ENCODE data around the gene KIRREL3.

DNA sequence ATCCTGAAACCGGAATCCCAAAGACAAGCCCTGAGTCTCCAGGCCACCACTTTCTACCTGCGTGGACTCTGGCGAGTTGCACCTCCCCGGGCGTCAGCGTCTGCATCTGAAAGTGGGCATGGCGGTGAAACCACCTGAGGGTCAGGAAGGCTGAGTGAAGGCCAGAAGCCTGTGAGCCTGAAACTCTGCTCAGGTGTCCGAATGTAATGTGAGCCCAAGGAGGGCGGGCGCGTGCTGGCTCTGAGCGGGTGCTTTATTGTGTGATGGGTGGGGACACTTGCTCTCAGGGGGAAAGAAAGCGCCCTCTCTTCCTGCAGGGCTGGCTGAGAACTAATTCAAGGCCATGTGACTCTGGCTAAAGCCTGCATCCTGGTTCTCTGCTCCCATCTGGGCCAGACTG, 509.5 kb downstream of the KIRREL3 start:
- TF ChIP-seq, protein P1, sequence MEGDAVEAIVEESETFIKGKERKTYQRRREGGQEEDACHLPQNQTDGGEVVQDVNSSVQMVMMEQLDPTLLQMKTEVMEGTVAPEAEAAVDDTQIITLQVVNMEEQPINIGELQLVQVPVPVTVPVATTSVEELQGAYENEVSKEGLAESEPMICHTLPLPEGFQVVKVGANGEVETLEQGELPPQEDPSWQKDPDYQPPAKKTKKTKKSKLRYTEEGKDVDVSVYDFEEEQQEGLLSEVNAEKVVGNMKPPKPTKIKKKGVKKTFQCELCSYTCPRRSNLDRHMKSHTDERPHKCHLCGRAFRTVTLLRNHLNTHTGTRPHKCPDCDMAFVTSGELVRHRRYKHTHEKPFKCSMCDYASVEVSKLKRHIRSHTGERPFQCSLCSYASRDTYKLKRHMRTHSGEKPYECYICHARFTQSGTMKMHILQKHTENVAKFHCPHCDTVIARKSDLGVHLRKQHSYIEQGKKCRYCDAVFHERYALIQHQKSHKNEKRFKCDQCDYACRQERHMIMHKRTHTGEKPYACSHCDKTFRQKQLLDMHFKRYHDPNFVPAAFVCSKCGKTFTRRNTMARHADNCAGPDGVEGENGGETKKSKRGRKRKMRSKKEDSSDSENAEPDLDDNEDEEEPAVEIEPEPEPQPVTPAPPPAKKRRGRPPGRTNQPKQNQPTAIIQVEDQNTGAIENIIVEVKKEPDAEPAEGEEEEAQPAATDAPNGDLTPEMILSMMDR (conservative IDR thresholded peaks at IDR 0.05): no peak
- TF ChIP-seq EZH2 (IDR thresholded peaks at IDR 0.05; ENCODE audit: low read depth): no peak
